Measurements from ENCODE around the gene DPYSL5.
A peak's percentile ranks its signal among the peaks of the same experiment; 100 is the strongest.

Gene DPYSL5

DNA sequence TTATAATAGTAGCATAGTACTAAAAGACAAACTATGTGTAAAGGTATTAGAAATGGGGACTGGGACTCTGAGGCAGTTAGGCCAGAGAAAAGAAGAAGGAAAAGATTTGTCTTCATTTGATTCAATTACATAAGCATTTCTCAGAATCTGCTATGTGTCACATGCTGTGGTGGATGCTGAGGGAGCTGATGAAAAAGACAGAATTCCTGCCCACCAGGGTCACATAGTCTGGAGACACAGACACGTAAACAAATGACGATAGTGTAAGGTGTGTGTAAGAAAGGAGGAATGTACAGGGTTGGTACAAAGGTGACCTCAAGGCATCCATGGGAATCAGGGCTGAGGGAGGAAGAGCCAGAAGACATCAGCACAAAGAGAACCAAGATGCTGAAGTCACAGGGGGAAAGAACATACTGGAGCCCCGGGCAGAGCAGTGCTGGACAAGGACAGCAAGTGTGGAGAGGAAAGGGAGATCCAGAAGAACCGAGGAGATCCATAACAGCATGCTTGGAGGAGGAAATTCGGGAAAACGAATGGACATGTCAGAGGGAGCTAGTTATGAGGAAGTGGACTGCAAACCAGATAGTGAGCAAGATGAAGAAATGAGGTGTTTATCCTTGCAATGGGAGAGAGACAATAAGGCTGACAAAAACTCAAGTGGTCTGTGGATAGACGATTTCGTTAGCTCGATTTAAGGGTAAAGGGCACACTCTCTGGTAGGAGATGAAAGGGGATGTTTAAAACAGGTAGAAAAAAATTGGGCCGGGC, 121.3 kb downstream of the DPYSL5 start:
- peak overlapping the region; percentile 59 for H3K4me3 Mint-ChIP-seq
- no peak for ATAC-seq
- no peak overlapping the region for H3K27ac Mint-ChIP-seq
- no peaks in the 10 kb centered on the region for H3K36me3 Mint-ChIP-seq
- peaks cover 20% of the 10 kb centered on the region for H3K4me1 Mint-ChIP-seq
- no peaks in the 10 kb centered on the region for H3K9me3 Mint-ChIP-seq
- peaks cover 30% of the 10 kb centered on the region for H3K27me3 Mint-ChIP-seq

DNA sequence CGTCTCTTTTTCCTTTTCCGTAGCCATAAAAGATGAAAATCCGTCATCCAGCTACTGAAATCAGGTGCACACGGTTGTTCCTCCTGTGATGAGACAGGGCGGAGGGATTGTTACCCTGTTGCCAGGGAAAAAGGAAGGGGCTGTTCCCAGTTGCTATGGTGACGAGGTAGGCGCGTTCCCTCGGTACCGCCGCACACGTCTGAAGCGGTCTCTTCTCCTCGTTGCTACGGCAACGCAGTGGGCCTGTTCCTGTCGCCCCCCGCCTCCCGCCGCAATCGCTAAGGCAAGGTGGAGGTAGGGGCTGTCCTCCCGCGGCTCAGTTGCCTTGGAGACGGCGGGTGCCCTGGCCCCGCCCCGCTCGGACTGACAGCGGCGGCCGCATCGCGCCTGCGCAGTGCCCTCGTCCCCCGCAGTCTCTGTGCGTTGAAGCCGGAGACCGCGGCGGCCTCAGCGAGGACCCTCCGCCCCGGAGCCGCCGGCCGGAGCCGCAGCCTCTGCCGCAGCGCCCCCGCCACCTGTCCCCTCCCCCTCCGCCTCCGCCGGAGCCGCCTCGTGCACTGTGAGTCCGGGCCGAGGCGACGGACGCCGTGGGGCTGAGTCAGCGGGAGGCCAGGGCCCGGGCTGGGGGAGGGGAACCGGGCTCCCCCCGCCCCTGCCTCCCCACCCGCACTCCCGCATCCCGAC, 122.5 kb downstream of the DPYSL5 start, which contains the start of gene MAPRE3:
Gene MAPRE3 (plus strand): TSS at position 394 of the 684 bp plus-strand sequence. CDS start 51,582 bp downstream, outside the sequence.
- H3K36me3 Mint-ChIP-seq, result no peaks in the 10 kb centered on the region
- H3K9me3 Mint-ChIP-seq, result no peaks in the 10 kb centered on the region
- peak within 1 kb of the TSS; percentile 5 for H3K27ac Mint-ChIP-seq
- H3K4me1 Mint-ChIP-seq, result peaks cover 20% of the 10 kb centered on the region
- peaks cover 23% of the 10 kb centered on the region for H3K27me3 Mint-ChIP-seq
- peak; percentile 94 for ATAC-seq
- peak within 1 kb of the TSS; percentile 81 for H3K4me3 Mint-ChIP-seq

GRCh38 chr2:26970928-26971627, 123.1 kb downstream of the DPYSL5 start:
- H3K27ac Mint-ChIP-seq, result peak overlapping the region; percentile 5
- H3K4me1 Mint-ChIP-seq, result peaks cover 20% of the 10 kb centered on the region
- no peaks in the 10 kb centered on the region for H3K9me3 Mint-ChIP-seq
- H3K27me3 Mint-ChIP-seq, result peaks cover 21% of the 10 kb centered on the region
- H3K36me3 Mint-ChIP-seq, result no peaks in the 10 kb centered on the region
- peak overlapping the region; percentile 81 for H3K4me3 Mint-ChIP-seq
- peak; percentile 13 for ATAC-seq

GRCh38 chr2:26971911-26972786, 124.2 kb downstream of the DPYSL5 start:
- Mint-ChIP-seq H3K4me3 (no peak overlapping the region), H3K36me3 (no peaks in the 10 kb centered on the region), H3K9me3 (no peaks in the 10 kb centered on the region), H3K27ac (no peak overlapping the region), H3K27me3 (peaks cover 11% of the 10 kb centered on the region), H3K4me1 (peaks cover 20% of the 10 kb centered on the region)
- no peak for ATAC-seq

DNA sequence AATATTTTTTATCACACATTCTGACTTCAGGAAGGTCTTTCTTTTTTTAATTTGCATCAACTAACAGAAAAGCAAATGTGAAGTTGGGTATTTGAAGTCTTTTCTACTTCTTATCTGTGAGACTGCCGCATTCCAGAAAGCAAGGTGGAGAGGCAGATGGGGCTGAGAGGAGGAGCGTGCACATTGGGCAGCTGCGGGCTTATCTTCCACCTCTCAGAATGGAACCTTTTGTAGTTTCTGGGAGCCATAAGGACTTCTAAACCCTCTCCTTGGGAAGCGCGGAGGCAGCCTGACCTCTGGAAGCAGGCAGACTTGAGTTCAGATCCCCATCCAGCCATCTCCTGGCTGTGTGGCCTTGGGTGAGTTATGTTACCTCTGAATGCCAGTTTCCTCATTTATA, 126.4 kb downstream of the DPYSL5 start:
- Mint-ChIP-seq H3K4me3 (no peak overlapping the region), H3K9me3 (no peaks in the 10 kb centered on the region), H3K4me1 (peaks cover 16% of the 10 kb centered on the region), H3K27me3 (no peaks in the 10 kb centered on the region), H3K27ac (no peak overlapping the region), H3K36me3 (no peaks in the 10 kb centered on the region)
- ATAC-seq, result no peak

- no peak overlapping the region for H3K27ac Mint-ChIP-seq
- H3K27me3 Mint-ChIP-seq, result no peaks in the 10 kb centered on the region
- ATAC-seq, result no peak
- no peaks in the 10 kb centered on the region for H3K36me3 Mint-ChIP-seq
- H3K4me1 Mint-ChIP-seq, result peaks cover 10% of the 10 kb centered on the region
- no peak overlapping the region for H3K4me3 Mint-ChIP-seq
- no peaks in the 10 kb centered on the region for H3K9me3 Mint-ChIP-seq
Measured at GRCh38 chr2:26975102-26975501, 127.2 kb downstream of the DPYSL5 start.

DNA sequence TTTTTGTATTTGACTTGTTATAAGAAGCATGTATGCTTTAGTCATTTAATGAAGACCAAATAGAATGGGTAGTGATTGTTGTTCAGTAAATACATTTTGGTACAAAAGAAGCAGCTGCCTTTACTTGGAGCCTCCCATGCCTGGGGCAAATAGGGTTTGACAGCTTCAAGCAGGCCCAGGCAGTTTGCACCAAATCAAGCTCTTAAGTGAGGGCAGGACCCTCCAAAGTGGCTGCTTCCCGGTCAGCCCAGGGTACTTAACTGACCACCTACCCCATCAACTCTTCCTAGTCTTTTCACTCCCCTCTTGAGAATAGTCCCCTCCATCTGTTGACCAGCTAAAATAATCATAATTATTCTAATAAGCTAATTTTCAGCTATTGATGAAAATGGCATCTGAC, 127.7 kb downstream of the DPYSL5 start:
- no peaks in the 10 kb centered on the region for H3K36me3 Mint-ChIP-seq
- H3K27me3 Mint-ChIP-seq, result no peaks in the 10 kb centered on the region
- H3K27ac Mint-ChIP-seq, result no peak overlapping the region
- H3K9me3 Mint-ChIP-seq, result no peaks in the 10 kb centered on the region
- no peak for ATAC-seq
- no peak overlapping the region for H3K4me3 Mint-ChIP-seq
- H3K4me1 Mint-ChIP-seq, result peaks cover 10% of the 10 kb centered on the region

DNA sequence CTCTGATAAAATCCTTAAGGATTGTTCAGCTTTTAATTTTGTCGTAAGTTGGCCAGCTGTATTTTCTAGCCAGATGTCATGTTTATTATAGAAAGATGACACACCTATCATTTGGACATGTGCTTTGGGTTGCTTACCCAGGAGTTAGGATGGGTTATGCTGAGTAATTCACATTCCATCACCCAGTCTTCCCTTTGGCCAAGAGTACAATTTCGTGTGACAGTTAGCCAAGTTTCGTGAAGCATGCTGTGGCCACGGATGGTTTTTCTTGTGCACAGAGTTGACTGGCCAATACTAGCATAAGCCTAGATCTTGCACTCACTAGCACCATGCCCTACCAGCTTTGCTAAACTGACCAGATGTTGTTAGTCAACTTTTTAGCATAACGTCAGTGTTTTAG, 128.3 kb downstream of the DPYSL5 start:
- Mint-ChIP-seq H3K27ac (no peak overlapping the region), H3K4me3 (no peak overlapping the region), H3K4me1 (peaks cover 5% of the 10 kb centered on the region), H3K9me3 (no peaks in the 10 kb centered on the region), H3K27me3 (no peaks in the 10 kb centered on the region), H3K36me3 (no peaks in the 10 kb centered on the region)
- ATAC-seq, result no peak

GRCh38 chr2:26977012-26977411, 129.1 kb downstream of the DPYSL5 start:
- Mint-ChIP-seq H3K4me1 (no peaks in the 10 kb centered on the region), H3K27me3 (no peaks in the 10 kb centered on the region), H3K4me3 (no peak overlapping the region), H3K27ac (no peak overlapping the region), H3K9me3 (no peaks in the 10 kb centered on the region), H3K36me3 (no peaks in the 10 kb centered on the region)
- ATAC-seq, result no peak

- no peak overlapping the region for H3K27ac Mint-ChIP-seq
- no peak for ATAC-seq
- H3K9me3 Mint-ChIP-seq, result no peaks in the 10 kb centered on the region
- no peaks in the 10 kb centered on the region for H3K4me1 Mint-ChIP-seq
- H3K27me3 Mint-ChIP-seq, result no peaks in the 10 kb centered on the region
- no peak overlapping the region for H3K4me3 Mint-ChIP-seq
- no peaks in the 10 kb centered on the region for H3K36me3 Mint-ChIP-seq
Measured at GRCh38 chr2:26978061-26978596, 130.2 kb downstream of the DPYSL5 start.

- ATAC-seq, result no peak
- H3K4me3 Mint-ChIP-seq, result no peak overlapping the region
- H3K36me3 Mint-ChIP-seq, result no peaks in the 10 kb centered on the region
- H3K4me1 Mint-ChIP-seq, result no peaks in the 10 kb centered on the region
- H3K27ac Mint-ChIP-seq, result no peak overlapping the region
- no peaks in the 10 kb centered on the region for H3K9me3 Mint-ChIP-seq
- no peaks in the 10 kb centered on the region for H3K27me3 Mint-ChIP-seq
Measured at GRCh38 chr2:26979741-26980140, 131.8 kb downstream of the DPYSL5 start.

GRCh38 chr2:26980971-26981370, 133.0 kb downstream of the DPYSL5 start:
- Mint-ChIP-seq H3K27ac (no peak overlapping the region), H3K9me3 (no peaks in the 10 kb centered on the region), H3K27me3 (no peaks in the 10 kb centered on the region), H3K36me3 (no peaks in the 10 kb centered on the region), H3K4me1 (no peaks in the 10 kb centered on the region), H3K4me3 (no peak overlapping the region)
- no peak for ATAC-seq

GRCh38 chr2:26982102-26982742, 134.3 kb downstream of the DPYSL5 start:
- Mint-ChIP-seq H3K36me3 (no peaks in the 10 kb centered on the region), H3K4me1 (no peaks in the 10 kb centered on the region), H3K4me3 (no peak overlapping the region), H3K27me3 (no peaks in the 10 kb centered on the region), H3K27ac (no peak overlapping the region), H3K9me3 (no peaks in the 10 kb centered on the region)
- peak; percentile 59 for ATAC-seq

DNA sequence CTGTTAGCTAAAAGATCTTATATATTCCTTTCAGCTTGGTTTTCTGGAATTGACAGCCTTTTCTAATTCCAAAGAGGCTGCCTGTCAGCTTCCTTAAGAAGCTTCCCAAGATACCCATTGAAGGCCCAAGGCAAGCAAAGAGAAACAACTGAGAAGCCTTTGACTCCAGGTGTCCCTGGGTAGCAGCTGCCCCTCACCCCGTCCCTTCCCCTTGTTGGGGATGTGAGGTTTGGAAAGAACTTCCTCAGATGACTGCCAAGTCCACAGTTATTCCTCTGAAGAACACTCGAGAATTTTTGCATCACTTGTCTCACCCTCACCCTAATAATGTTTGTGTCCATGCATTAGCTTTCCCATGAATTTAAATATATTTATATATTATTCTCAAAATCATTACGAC, 135.8 kb downstream of the DPYSL5 start:
- H3K27ac Mint-ChIP-seq, result no peak overlapping the region
- ATAC-seq, result no peak
- H3K36me3 Mint-ChIP-seq, result no peaks in the 10 kb centered on the region
- no peaks in the 10 kb centered on the region for H3K9me3 Mint-ChIP-seq
- no peak overlapping the region for H3K4me3 Mint-ChIP-seq
- no peaks in the 10 kb centered on the region for H3K27me3 Mint-ChIP-seq
- H3K4me1 Mint-ChIP-seq, result no peaks in the 10 kb centered on the region

Data from stimulated activated memory B cell treated with anti-CD40 and anti-IgM and Interleukin-4, amounts not matched to agents 10 μg/mL and 1 μg/mL and 100 μg/mL, for 72 hours (primary cell).